ENCODE results near the gene PLXDC1.

DNA sequence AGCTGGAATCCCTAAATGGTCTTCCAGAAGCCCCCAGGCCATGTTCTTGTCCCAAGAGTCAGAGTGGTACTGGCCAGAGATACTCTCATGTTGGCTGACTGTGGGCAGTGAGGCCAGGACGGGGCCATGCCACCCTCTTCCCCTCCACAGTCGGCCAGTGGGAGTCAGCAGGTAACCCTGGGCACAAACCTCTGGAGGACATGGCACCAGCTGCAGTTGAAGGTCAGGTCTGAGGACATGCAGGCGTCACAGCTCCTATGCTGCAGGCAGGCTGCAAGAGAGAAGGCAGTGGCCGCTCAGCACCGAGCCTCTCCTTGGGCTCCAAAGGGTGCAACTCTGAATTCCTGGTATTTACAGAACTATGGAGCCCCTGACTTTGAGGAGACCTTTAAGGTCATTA, 68.2 kb downstream of the PLXDC1 start:
- TF ChIP-seq POLR2AphosphoS5 (IDR thresholded peaks at IDR 0.05; ENCODE audit: low read depth, low read length) (no peak), POLR2A (IDR thresholded peaks at IDR 0.05; ENCODE audit: low read depth, low read length) (no peak), TAF1 (IDR thresholded peaks at IDR 0.05; ENCODE audit: low read depth, low read length) (no peak), POU2F2 (IDR thresholded peaks at IDR 0.05; ENCODE audit: low read depth, low read length) (no peak), PAX5 (IDR thresholded peaks at IDR 0.05; ENCODE audit: insufficient read depth, low read length, severe bottlenecking) (no peak), SPI1 (IDR thresholded peaks at IDR 0.05; ENCODE audit: low read depth, low read length) (no peak)

All from GM12891 (cell line).